Right lung (tissue), 5 donors: ENCODE measurements around the gene VWA2. TPM values are rescaled to one million over a fixed set of nuclear protein-coding genes. Genes with fewer than 3 reads are reported as not detected.

Experiments used
- DNase-seq, 2 donors: peaks; one replicate each; pipeline ENCODE4 v3.0.0-alpha.2; 2013
- polyA plus RNA-seq, 5 donors: library from polyadenylated mRNA; unstranded; fragments of 120-200 nt; gene quantifications; one replicate each; pipeline versions ENCODE4 v1.2.1 to v1.2.3, GENCODE V29; 2013; ENCODE audit warnings: inconsistent platforms in 1 of 5, low replicate concordance in 1 of 5; ENCODE audit not compliant: insufficient read length in 5 of 5, insufficient read depth in 1 of 5

VWA2 gene
- polyA plus RNA-seq, 5 donors: 21.6 to 30.6 (median 24.8) TPM

DNA sequence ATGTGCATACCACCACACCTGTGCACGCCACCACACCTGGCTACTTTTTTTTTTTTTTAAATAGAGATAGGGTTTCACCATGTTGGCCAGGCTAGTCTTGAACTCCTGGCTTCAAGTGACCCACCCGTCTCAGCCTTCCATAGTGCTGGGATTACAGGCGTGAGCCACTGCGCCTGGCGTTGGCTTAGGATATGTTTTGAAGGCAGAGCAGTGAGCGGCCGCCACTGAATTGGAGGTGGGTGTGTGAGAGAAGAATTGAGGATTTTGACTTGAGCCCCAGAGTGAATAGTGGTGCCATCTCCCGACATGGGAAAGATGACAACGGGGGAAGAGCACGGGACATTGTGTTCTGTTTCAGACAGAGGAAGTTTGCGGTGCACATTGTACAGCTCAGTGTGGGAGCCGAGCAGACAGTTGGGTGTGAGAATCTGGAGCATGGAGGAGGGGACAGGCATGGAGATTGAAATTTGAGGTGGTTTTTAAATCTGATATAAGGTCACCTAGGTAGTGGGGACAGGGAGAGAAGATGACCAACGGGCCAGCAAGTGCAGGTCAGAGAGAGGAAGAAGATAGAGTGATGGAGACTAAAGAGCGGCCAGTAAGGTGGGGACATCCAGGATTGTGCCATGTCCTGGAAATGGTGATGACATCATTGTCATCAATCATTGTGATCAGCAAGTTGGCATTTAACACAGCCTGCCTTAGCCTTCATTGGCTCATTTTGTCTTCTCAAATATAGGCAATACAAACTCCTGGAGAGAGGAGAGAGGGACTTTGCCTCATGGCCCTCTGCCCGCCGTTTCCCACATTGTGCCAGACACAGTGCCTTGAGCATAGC is 35.8 kb downstream of the VWA2 start:
- no peak for DNase-seq

DNA sequence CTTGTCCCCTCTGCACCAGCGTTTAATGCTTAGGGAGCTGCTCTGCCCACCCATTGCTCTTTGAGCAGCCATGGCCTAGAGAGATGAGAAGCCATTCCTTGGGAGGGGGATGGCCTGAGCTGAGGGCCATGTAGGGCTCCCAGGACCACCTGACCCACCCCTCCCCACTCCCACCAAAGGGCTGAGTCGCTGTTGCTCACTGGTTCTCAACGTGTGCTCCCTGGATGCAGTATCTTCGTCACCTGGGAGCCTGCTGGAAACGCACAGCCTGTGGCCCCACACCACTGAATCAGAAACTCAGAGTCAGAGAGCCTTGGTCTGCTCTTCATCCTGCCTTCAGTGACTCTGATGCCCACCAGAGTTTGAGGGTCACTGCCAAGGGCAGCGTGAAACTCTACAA is 37.0 kb downstream of the VWA2 start:
- no peak for DNase-seq

DNA sequence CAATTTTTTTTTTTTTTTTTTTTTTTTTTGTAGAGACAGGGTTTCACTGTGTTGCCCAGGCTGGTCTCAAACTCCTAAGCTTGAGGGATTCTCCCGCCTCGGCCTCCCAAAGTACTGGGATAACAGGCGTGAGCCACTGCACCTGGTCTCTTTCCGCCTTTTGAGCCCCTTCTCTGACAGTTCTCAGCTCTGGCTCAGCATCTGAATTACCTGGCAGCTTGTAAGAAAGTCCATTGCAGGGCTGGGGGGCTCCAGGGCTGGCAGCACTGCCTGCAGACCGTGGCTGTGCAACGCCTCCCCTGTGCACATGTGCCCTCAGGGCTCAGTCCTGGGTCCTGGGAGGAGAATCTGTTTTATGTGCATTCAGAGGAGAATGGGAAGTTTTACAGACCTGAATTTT is 37.6 kb downstream of the VWA2 start:
- no peak for DNase-seq

DNA sequence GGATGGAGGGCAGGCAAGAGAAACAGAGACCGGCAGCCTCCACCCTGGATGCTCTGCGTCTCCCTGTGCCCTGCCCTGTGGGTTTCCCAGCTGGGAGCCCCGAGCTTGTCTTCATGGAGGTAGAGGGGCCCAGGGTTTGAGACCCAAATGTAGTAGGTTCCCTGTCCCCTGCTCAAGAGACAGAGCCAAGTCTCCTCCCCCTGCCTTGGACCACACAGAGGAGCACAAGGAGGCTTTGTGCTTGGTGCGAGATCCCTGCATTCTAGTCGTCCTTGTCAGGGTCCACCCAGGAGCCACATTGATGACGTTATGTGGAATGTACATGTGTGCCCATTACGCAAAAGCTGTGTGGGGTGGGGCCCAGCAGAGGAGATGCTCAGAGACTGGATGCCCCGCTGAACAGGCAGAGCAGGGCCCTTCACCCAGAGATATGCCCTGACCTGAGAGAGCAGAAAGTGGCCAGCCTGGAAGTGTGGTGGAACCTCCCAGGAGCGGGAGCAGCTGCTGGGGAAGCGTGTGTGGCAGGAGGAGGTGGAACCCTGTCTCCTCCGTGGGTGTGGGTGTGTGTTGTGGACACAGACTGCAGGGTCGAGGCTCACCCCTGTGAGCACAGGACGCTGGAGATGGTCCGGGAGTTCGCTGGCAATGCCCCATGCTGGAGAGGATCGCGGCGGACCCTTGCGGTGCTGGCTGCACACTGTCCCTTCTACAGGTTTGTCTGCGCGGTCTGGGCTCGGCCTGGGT is 39.3 kb downstream of the VWA2 start:
- DNase-seq: no peak

DNA sequence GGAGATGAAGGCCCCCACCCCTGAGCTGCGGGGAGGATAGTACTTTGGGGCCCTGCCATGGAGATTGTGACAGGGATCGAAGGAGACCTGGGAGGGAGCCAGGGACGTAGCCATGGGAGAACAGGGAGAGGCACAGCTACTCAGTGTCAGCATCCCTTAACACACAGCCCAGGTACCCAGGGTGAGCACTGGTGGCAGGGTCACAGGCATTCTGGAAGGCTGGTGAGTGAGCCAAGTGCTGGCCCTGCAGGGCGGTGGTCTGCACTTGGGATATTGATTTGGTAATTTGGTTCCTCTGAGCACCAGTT is 39.8 kb downstream of the VWA2 start:
- DNase-seq: no peak

DNA sequence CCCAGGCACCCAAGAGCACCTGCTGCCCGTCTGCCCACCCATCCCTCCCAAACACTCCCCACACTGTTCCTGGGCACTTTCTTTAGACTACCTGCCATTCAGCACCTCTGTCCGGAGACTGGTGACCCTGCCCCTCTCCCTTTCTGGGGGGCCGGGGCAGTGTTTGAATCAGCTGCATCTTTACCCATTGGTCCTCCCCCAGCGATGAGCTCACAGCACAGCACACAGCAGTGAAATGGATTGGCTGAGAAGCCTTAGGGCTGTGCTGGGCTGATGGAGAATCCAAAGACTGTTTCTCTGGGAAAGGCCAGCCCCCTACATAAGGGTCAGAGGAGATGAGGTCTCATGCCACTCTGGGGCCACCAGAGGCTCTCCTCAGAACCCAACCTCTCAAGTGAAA is 40.2 kb downstream of the VWA2 start:
- DNase-seq: no peak

DNA sequence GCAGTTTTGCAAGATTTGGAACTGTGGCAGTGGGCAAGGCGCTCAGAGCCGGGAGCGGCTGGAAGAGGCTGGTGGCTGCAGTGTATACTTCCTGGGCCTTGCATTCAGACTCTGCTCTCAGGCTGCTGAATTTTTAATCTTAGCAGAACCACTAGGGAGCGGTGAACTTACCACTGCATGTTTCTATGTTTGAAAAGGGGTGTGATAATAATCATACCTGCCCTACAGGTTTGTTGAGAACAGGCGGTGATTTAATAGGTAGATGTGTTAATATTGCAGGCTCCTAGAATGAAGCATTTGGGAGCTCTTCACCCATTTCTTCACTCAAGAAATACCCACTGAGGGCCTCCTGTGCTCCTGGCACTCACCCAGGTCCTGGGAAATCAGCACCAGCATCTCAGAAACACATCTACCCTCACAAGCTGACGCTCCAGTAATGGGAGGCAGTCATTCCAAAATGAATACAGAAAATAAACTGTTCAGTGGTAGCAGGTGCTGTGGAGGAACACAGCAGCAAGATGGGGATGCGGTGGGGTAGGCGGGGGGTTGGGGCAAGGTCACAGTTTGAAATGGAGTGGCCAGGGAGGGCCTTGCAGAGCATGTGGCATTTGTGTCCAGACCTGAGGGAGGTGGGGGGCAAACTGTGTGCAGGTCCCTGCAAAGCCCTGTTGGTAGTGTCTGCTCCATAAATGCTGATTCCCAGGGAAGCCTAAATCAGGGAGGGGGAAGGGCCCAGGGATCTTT is 41.0 kb downstream of the VWA2 start:
- DNase-seq: no peak

DNA sequence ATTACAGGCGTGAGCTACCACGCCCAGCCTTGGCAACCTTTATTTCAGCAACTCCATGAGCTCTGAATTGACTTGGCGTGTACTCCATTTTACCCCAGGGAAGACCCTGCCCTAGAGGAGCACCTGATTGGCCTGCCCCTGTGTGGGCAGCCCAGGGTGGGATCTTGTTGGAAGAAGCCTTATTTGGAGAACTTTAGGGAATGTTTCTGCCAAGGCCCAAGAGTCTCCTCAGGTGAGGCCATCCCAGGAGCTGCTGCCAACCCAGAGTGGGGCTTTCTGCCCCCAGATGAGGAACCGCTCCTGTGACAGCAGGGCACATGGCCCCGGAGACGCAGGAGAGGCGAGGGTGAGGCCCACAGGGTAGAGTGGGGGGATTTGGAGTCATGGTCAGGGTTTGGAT is 42.0 kb downstream of the VWA2 start:
- no peak for DNase-seq

DNA sequence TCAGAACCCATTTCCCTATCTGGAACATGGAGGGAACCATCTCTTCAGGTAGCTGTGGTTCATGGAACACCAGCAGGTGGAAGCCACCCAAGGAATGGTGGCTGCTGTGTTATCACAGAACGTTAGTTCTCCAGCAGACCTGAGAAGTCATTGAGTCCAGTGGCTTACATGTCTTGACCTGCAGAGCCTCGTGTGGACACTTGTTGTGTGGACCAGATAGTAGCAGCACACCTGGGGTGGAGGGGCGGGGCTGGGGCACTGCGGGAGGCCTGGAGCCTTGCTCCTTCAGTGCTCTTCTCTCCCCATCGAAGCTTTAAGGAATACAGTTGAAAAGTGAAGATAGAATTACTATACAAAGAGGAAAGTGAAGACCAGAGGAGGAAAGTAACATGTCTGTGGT is 42.4 kb downstream of the VWA2 start:
- DNase-seq: no peak

DNA sequence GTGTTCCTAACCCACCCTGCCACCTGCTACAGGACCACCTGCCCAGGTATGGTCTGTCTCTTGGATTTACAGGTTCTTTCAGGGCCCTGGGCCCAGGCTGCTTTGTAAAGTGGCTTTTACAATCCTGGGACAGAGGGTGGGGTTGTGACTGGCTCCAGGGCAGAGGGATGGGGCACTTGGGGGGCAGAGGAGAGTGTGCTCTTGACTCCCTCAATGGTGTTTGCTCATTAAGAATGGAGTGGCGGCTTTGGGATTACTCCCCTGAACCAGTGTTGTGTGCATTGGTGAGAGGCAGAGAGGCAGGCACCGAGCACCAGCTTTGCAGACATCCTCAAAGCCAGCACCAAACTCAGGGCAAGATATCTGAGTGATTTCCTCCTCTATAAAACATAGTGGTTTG is 43.5 kb downstream of the VWA2 start:
- no peak for DNase-seq

DNA sequence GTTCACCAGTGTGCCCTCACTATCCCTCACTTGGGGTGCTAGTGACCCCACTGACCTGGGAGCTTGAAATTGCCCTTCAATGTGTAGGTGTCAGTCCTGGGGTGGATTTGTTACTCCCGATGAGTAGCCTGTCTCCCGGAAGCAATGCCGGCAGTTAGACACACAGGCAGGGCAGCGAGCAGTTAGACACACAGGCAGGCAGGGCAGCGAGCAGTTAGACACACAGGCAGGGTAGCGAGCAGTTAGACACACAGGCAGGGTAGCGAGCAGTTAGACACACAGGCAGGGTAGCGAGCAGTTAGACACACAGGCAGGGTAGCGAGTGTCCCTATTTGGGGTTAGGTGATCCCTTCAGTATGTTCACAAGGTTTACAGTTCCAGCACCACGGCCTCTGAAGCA is 44.0 kb downstream of the VWA2 start:
- no peak for DNase-seq

DNA sequence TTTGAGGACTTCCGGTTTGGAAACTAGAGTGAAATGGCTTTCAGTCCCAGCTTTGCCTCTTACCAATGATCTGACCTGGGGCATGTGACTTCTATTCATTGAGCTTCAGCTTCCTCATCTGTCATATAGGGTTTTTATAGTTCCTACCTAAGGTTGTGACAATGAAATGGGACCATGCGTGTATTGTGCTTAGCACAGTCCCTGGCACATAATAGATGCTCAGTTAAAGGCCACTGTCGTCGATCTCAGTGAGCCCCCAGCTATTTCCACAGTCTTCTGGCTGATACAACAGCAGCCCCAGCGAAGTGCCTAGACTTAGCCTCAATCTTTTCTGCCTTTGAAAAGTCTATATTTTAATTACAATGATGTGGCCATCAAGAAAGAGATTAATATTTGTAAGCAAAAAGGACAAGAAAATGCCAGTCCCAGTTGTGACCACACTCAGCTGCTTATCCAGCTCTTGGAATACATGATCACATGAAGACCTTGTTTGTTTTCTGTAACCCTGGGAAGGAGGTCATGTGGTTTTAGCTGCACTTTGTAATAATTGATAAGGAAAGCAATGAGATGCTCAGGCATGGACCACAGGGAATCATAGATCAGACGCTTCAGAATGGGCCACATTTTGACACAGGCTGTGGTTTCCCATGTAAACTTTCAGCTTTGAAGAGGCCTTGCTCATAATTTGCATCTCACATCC is 44.6 kb downstream of the VWA2 start:
- DNase-seq: no peak

DNA sequence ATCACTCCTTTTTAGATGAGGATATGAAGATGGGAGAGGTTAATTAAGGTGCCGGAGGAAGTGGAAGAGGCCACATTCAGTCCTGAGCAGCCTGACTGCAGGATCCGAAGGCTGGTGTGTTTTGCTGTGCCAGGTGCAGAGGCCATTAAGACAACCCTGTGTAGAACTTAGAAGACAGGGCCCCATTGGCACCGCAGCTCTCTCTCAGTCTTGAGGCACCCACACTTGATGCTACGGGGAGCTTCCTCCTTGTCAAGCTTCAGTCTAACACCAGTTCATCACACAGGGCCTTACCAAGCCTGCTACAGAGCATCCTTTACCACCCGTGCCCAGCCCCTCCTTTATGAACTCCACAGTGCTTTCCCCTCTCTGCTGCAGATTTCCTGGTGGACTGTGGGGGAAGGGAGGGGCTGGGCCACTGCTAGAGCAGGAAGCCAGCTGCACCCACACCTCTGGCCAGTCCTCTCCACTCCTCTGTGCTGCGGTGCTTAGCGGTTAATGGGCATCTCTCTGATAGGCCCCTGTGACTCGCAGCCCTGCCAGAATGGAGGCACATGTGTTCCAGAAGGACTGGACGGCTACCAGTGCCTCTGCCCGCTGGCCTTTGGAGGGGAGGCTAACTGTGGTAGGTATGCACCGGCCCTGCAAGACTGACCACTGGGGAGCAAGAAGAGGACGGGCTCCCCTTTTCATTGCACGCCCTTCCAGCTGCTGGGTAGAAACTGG is 45.5 kb downstream of the VWA2 start:
- no peak for DNase-seq

DNA sequence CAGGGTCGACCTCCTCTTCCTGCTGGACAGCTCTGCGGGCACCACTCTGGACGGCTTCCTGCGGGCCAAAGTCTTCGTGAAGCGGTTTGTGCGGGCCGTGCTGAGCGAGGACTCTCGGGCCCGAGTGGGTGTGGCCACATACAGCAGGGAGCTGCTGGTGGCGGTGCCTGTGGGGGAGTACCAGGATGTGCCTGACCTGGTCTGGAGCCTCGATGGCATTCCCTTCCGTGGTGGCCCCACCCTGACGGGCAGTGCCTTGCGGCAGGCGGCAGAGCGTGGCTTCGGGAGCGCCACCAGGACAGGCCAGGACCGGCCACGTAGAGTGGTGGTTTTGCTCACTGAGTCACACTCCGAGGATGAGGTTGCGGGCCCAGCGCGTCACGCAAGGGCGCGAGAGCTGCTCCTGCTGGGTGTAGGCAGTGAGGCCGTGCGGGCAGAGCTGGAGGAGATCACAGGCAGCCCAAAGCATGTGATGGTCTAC is 46.9 kb downstream of the VWA2 start:
- no peak for DNase-seq

DNA sequence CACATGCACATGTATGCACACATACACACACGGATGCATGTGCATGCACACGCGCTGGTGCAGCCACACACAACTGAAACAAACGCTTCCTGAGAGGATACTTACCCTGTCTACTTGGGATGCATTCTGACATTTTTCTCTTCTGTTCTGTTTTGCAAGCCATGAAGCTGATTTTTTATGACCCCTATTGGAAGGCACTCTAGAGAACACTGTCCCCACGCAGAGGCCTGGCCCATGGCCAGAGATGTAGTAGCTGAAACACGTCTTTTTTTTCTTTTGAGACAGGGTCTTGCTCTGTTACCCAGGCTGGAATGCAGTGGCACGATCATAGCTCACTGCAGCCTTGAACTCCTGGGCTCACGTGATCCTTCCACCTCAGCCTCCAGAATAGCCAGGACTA is 47.9 kb downstream of the VWA2 start:
- DNase-seq: no peak

DNA sequence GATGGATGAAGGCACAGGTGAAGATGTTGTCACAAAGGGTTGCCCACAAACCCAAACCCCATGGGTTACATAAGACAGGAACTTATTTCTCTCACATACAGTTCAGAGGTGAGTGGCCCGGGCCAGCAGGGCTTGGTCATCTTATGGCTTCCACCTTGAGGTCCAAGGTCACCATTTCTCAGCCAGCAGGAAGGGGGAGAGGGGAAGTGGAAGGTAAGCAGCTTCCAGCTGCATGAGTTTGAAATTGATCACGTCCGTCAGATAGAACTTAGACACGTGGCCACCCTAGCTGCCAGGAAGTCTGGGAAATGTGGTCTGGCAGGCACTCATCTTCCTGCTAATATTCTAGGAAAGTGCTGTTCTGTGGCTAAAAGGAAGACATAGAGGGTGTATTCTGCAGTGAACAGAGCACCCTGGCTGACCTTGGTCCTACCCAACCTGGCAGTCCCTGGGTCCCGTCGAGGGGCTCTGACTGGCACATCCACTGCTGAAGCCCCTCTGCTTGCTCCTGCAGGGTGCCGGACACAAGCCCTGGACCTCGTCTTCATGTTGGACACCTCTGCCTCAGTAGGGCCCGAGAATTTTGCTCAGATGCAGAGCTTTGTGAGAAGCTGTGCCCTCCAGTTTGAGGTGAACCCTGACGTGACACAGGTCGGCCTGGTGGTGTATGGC is 49.5 kb downstream of the VWA2 start:
- no peak for DNase-seq

DNA sequence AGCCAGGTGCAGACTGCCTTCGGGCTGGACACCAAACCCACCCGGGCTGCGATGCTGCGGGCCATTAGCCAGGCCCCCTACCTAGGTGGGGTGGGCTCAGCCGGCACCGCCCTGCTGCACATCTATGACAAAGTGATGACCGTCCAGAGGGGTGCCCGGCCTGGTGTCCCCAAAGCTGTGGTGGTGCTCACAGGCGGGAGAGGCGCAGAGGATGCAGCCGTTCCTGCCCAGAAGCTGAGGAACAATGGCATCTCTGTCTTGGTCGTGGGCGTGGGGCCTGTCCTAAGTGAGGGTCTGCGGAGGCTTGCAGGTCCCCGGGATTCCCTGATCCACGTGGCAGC is 50.0 kb downstream of the VWA2 start:
- no peak for DNase-seq

DNA sequence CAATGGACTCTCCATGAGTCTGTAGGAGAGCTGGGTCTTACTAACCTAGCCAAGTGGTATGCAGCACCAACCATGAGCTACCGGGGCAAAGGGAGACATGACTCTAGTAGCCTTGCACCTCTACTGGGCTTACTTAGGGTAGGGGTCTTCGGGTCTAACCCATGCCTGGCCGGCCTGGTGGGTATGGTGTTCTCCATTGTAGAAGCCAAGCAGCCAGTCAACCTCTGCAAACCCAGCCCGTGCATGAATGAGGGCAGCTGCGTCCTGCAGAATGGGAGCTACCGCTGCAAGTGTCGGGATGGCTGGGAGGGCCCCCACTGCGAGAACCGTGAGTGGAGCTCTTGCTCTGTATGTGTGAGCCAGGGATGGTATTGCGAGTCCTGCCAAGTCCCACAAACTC is 51.0 kb downstream of the VWA2 start:
- no peak for DNase-seq

DNA sequence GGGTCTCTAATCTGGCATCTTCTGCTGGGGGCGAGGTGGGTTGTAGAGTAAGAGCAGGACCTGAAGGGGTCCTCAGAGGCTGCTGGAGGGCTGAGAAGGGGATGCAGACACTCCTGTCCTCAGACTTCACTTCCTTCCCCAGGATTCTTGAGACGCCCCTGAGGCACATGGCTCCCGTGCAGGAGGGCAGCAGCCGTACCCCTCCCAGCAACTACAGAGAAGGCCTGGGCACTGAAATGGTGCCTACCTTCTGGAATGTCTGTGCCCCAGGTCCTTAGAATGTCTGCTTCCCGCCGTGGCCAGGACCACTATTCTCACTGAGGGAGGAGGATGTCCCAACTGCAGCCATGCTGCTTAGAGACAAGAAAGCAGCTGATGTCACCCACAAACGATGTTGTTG is 52.0 kb downstream of the VWA2 start:
- no peak for DNase-seq

DNA sequence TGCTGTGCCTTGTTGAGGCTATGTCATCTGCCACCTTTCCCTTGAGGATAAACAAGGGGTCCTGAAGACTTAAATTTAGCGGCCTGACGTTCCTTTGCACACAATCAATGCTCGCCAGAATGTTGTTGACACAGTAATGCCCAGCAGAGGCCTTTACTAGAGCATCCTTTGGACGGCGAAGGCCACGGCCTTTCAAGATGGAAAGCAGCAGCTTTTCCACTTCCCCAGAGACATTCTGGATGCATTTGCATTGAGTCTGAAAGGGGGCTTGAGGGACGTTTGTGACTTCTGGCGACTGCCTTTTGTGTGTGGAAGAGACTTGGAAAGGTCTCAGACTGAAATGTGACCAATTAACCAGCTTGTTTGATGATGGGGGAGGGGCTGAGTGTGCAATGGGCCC is 52.5 kb downstream of the VWA2 start:
- no peak for DNase-seq

DNA sequence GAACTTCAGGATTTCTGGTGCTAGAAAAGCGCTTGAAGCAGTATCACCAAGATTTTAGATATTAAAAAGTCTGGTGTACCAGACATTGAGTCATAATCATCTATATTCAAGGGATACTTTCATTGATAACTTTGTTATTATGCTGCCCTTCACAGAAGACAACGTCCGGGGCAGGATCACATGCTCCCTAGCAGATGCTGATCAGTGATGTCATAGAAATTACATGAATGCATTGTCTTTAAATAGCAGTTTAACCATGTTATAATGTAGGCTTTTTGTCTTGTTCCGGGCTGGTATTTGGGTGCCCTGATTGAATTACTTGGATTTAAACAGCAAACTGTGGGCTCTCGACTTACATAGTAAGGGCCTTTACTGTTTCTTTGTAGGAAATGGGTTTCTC is 54.0 kb downstream of the VWA2 start:
- no peak for DNase-seq
